Erythroblast (primary cell): Measurements from ENCODE around the gene ZNRF1.

Source experiments
- GATA1 ChIP-seq: IDR thresholded peaks from 2 replicates; pipeline ENCODE4 v1.6.1; 2011; ENCODE audit warnings: low read depth, mild to moderate bottlenecking, control low read depth, low read length, moderate library complexity
- POLR2A ChIP-seq: IDR thresholded peaks from 2 replicates; pipeline ENCODE4 v1.6.1; 2011; ENCODE audit warnings: mild to moderate bottlenecking, low read length

- TF ChIP-seq POLR2A (no peak), GATA1 (no peak)
Observed at GRCh38 chr16:75112734-75113491, 114.1 kb downstream of the ZNRF1 start.
